Measurements from ENCODE around the gene KIAA1671. TPM values are rescaled to one million over a fixed set of nuclear protein-coding genes. Genes with fewer than 3 reads are reported as not detected.
A peak's percentile ranks its signal among the peaks of the same experiment; 100 is the strongest.

The KIAA1671 gene
- total RNA-seq, 4 donors from 2014 or later, result 14.2 to 34.2 (median 22.6) TPM

DNA sequence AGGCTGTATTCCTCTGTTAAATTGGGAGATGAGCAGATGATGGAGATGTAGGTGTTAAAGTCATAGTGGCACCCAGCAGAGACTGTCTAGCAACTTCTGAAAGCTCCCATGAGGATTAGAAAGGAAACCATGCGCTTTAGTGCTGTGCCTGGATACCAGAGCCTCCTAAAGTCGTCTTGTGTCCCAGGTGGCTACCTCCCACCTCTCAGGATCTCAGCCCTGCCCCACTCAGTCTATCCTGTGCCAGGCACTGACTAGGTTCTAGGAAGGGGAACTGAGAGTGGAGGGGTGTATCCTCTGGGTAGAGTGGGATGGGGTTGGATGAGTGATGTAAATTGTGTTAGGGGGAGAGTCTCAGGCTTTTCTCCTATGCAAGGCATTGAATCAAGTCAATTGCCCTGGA lies 60.2 kb downstream of the KIAA1671 start:
- Histone ChIP-seq H3K27me3 (no peaks in the 10 kb centered on the region), H3K4me3 (no peak overlapping the region), H3K36me3 (no peaks in the 10 kb centered on the region), H3K27ac (replicated peaks in 1 of 4) (peak overlapping the region in 1 of 4 donors; percentile 25), H3K9me3 (no peaks in the 10 kb centered on the region), H3K4me1 (peaks cover 0 to 30% (median 16%) of the 10 kb centered on the region in 4 donors)
- no peak for TF ChIP-seq EP300 (IDR thresholded peaks at IDR 0.05)
- TF ChIP-seq POLR2AphosphoS5 (IDR thresholded peaks at IDR 0.05), result no peak
- TF ChIP-seq POLR2A (IDR thresholded peaks at IDR 0.05; ENCODE audit: low read depth), result no peak
- TF ChIP-seq, protein P1, sequence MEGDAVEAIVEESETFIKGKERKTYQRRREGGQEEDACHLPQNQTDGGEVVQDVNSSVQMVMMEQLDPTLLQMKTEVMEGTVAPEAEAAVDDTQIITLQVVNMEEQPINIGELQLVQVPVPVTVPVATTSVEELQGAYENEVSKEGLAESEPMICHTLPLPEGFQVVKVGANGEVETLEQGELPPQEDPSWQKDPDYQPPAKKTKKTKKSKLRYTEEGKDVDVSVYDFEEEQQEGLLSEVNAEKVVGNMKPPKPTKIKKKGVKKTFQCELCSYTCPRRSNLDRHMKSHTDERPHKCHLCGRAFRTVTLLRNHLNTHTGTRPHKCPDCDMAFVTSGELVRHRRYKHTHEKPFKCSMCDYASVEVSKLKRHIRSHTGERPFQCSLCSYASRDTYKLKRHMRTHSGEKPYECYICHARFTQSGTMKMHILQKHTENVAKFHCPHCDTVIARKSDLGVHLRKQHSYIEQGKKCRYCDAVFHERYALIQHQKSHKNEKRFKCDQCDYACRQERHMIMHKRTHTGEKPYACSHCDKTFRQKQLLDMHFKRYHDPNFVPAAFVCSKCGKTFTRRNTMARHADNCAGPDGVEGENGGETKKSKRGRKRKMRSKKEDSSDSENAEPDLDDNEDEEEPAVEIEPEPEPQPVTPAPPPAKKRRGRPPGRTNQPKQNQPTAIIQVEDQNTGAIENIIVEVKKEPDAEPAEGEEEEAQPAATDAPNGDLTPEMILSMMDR (IDR thresholded peaks at IDR 0.05), result no peak
- intact Hi-C loops (cut with DNase I), result no loop called here
- DNase-seq (ENCODE audit: extremely low spot score), result no peak
- WGBS, result 85% methylated on average over 2 of the region's 2 CpGs

DNA sequence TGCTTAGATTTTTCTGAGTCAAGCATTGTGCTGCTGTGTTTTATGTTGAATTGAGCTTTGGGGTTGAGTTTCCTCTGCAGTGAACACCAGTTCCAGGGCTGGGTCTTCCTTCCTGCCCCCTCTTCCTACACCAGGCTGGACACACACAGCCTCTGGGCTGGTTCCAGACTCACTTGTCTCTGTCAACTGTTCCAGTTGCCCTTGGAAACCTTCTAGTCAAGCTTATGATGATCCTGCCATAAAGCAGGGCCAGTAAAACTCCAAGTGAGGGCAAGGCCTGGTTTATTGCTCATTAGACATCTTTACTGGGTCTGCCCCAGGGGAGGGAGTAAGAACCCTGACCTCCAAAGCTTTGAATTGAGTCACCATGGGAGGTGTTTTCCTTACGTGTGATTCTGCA lies 61.1 kb downstream of the KIAA1671 start:
- Histone ChIP-seq H3K4me3 (no peak overlapping the region), H3K36me3 (no peaks in the 10 kb centered on the region), H3K27me3 (no peaks in the 10 kb centered on the region), H3K27ac (replicated peaks in 1 of 4) (peak overlapping the region in 1 of 4 donors; percentile 25), H3K4me1 (peaks cover 0 to 28% (median 15%) of the 10 kb centered on the region in 4 donors), H3K9me3 (no peaks in the 10 kb centered on the region)
- 83% methylated on average over 1 of the region's 1 CpG for WGBS
- TF ChIP-seq EP300 (IDR thresholded peaks at IDR 0.05), result no peak
- no peak for TF ChIP-seq POLR2AphosphoS5 (IDR thresholded peaks at IDR 0.05)
- intact Hi-C loops (cut with DNase I), result no loop called here
- DNase-seq (ENCODE audit: extremely low spot score), result no peak

DNA sequence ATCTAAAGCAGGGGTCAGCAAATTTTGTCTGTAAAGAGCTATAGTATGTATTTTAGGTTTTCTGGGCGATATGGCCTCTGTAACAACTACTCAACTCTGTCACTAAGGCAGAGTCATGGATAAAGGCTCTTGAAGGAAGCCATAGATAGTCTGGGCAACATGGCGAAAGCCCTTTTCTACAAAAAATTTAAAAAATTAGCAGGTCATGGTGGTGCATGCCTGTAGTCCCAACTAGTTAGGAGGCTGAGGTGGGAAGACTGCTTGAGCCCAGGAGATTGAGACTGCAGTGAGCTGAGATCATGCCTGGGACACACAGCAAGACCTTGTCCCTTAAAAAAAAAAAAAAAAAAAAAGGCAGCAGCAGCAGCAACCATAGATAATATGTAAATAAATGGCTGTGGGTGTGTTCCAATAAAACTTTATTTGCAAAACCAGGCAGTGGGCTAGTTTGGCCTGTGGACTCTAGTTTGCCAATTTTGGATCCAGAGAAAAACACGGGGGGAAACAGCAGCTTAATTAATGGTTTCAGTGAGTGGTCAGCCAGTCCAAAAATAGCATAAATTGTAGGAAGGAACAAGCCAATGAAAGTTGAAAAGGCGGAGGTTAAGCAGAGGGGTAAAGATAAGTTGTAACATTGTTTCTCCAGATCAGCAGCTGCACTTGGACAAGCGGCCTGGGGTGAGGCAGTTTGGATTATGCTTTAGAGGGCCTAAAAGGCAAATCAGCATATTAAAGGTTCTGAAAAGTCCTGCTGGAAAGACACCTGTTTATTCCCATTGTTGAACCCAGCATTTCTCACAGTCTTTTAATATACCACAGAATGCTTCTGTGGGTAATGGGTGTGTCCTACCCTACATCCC lies 62.6 kb downstream of the KIAA1671 start:
- H3K4me3 ChIP-seq, result no peak overlapping the region
- DNase-seq (ENCODE audit: extremely low spot score), result no peak
- TF ChIP-seq POLR2A (IDR thresholded peaks at IDR 0.05; ENCODE audit: low read depth), result no peak
- no peaks in the 10 kb centered on the region for H3K36me3 ChIP-seq
- intact Hi-C loops (cut with DNase I), result no loop called here
- 68% methylated on average over 5 of the region's 5 CpGs for WGBS
- H3K27ac ChIP-seq (replicated peaks in 1 of 4), result no peak overlapping the region
- peaks cover 0 to 24% (median 15%) of the 10 kb centered on the region in 4 donors for H3K4me1 ChIP-seq
- H3K9me3 ChIP-seq, result no peaks in the 10 kb centered on the region
- no peaks in the 10 kb centered on the region for H3K27me3 ChIP-seq

DNA sequence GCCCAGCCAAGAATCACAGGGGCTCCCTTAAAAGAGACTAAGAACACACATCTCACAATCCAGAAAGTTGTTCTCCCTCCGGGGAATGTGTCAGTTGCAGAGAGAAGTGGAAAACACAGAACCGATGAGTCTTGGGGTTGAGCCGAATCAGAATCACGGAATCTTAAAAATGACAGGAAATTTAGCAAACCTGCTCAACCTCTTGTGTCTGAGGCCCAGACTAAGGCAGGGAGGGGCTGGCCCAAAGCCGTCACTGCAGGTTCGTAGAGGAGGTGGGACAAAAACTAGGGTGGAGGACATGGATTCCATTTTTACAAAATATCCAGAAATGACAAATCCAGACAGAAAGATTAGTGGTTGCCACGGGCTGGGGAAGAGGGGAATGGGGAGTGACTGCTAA lies 63.8 kb downstream of the KIAA1671 start:
- Histone ChIP-seq H3K27ac (replicated peaks in 1 of 4) (no peak overlapping the region), H3K27me3 (no peaks in the 10 kb centered on the region), H3K36me3 (no peaks in the 10 kb centered on the region), H3K9me3 (no peaks in the 10 kb centered on the region), H3K4me1 (peaks cover 0 to 34% (median 21%) of the 10 kb centered on the region in 4 donors), H3K4me3 (no peak overlapping the region)
- TF ChIP-seq POLR2A (IDR thresholded peaks at IDR 0.05; ENCODE audit: low read depth) (no peak), EP300 (IDR thresholded peaks at IDR 0.05) (no peak)
- WGBS, result 88% methylated on average over 7 of the region's 7 CpGs
- intact Hi-C loops (cut with DNase I), result no loop called here
- no peak for DNase-seq (ENCODE audit: extremely low spot score)

DNA sequence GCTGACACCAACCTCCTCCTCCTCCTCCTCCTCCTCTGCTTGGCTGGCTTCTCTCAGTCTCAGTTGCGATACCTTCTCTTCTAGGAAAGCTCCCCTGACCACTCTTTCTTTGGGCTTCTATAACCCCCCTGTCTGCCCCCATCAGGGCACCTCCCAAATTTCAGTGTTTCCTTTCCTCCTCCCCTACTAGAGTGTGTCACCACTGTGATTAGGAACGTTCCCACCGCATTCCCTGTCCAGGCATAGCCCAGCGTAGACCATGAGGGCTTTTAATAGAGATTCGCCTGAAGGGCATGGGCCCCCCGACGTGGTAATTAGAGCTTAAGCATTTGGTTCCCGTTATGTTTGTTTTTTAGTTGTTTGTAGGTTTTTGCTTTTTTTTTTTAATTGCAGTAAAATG lies 65.5 kb downstream of the KIAA1671 start:
- no peaks in the 10 kb centered on the region for H3K27me3 ChIP-seq
- DNase-seq (ENCODE audit: extremely low spot score), result no peak
- H3K4me1 ChIP-seq, result peaks cover 11 to 28% (median 16%) of the 10 kb centered on the region in 4 donors
- intact Hi-C loops (cut with DNase I), result no loop called here
- 87% methylated on average over 8 of the region's 8 CpGs for WGBS
- no peak overlapping the region for H3K4me3 ChIP-seq
- H3K9me3 ChIP-seq, result no peaks in the 10 kb centered on the region
- no peak overlapping the region for H3K27ac ChIP-seq (replicated peaks in 1 of 4)
- TF ChIP-seq EP300 (IDR thresholded peaks at IDR 0.05), result no peak
- no peak for TF ChIP-seq POLR2A (IDR thresholded peaks at IDR 0.05; ENCODE audit: low read depth)
- TF ChIP-seq, protein P1 (IDR thresholded peaks at IDR 0.05), result no peak
- no peak for TF ChIP-seq POLR2AphosphoS5 (IDR thresholded peaks at IDR 0.05)
- no peaks in the 10 kb centered on the region for H3K36me3 ChIP-seq

DNA sequence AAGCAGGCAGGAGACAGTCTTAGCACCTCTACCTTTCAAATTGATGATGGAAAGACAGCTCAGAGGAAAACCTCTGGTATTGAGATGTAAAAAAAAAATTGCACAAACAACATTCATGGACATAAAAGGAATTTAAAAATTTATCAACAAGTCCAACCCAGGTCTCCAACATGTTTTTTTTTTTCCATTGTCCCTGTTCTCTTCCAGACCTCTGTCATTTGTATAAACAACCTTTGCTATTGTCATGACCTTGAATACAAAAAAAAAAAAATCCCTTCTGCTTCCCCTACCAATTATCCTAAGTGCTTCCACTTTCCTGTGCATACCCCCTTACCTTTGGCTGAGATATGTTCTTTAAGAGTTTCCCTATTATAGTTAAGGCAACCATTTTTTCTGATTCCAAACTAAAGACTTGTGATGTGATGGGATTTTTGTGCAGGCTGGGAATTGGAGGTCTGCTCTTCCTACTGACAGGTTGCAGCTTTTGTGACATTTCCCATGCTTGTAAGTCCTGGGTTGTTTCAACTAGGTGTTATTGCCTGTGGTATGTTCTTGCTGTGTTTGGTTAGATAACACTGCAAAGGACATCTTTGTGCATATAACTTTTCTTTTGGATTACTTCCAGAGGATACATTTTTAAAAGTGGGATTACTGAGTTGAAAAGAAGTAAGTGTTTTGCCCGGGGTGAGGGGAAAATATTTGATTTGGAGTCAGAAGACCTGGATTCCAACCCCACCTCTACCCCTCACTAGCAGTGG lies 67.1 kb downstream of the KIAA1671 start:
- Histone ChIP-seq H3K27ac (replicated peaks in 1 of 4) (no peak overlapping the region), H3K36me3 (no peaks in the 10 kb centered on the region), H3K9me3 (no peaks in the 10 kb centered on the region), H3K27me3 (no peaks in the 10 kb centered on the region), H3K4me1 (peaks cover 3 to 18% (median 13%) of the 10 kb centered on the region in 4 donors), H3K4me3 (no peak overlapping the region)
- no peak for DNase-seq (ENCODE audit: extremely low spot score)
- intact Hi-C loops (cut with DNase I), result no loop called here
- 75% methylated on average over 1 of the region's 1 CpG for WGBS
- TF ChIP-seq, protein P1 (IDR thresholded peaks at IDR 0.05), result no peak

Measured in esophagus muscularis mucosa (tissue), 4 donors.